GM18499 (cell line): Measurements from ENCODE around the gene TAS2R38.

Experiments
- ATAC-seq: cut with Tn5 transposase; IDR thresholded peaks from one replicate; pipeline ENCODE4 v1.9.1; 2021; ENCODE audit warnings: moderate number of reproducible peaks; ENCODE audit not compliant: insufficient read depth, unreplicated experiment

The TAS2R38 gene

GRCh38 chr7:141976524-141977245 is 3.1 kb upstream of the TAS2R38 start:
- no peak for ATAC-seq

- ATAC-seq: peak; percentile 44
Observed at GRCh38 chr7:141975806-141976523, 2.4 kb upstream of the TAS2R38 start.

- no peak for ATAC-seq
Observed at GRCh38 chr7:141974831-141975230, 1.3 kb upstream of the TAS2R38 start.

GRCh38 chr7:141960687-141961422 is 12.7 kb downstream of the TAS2R38 start:
- ATAC-seq: peak; percentile 99

- no peak for ATAC-seq
Observed at GRCh38 chr7:141956084-141956483, 17.5 kb downstream of the TAS2R38 start.

- no peak for ATAC-seq
Observed at GRCh38 chr7:141954334-141954733, 19.2 kb downstream of the TAS2R38 start.

GRCh38 chr7:141952461-141952860 is 21.1 kb downstream of the TAS2R38 start:
- no peak for ATAC-seq

GRCh38 chr7:141950806-141951205 is 22.8 kb downstream of the TAS2R38 start:
- ATAC-seq: no peak

- ATAC-seq: no peak
Observed at GRCh38 chr7:141949911-141950310, 23.7 kb downstream of the TAS2R38 start.

GRCh38 chr7:141949451-141949850 is 24.1 kb downstream of the TAS2R38 start:
- no peak for ATAC-seq

- no peak for ATAC-seq
Observed at GRCh38 chr7:141949021-141949420, 24.6 kb downstream of the TAS2R38 start.

- no peak for ATAC-seq
Observed at GRCh38 chr7:141946796-141947195, 26.8 kb downstream of the TAS2R38 start, which contains the start of gene CLEC5A. Gene CLEC5A, minus strand, starts transcription at chr7:141946974. Its CDS starts 682 bp downstream, at chr7:141946292.

GRCh38 chr7:141945356-141945755 is 28.2 kb downstream of the TAS2R38 start:
- no peak for ATAC-seq

GRCh38 chr7:141944811-141945210 is 28.8 kb downstream of the TAS2R38 start:
- no peak for ATAC-seq

- no peak for ATAC-seq
Observed at GRCh38 chr7:141943846-141944245, 29.7 kb downstream of the TAS2R38 start.

- ATAC-seq: no peak
Observed at GRCh38 chr7:141941075-141941474, 32.5 kb downstream of the TAS2R38 start.

- ATAC-seq: no peak
Observed at GRCh38 chr7:141930211-141930610, 43.4 kb downstream of the TAS2R38 start.

- ATAC-seq: no peak
Observed at GRCh38 chr7:141928845-141929195, 44.8 kb downstream of the TAS2R38 start.

- no peak for ATAC-seq
Observed at GRCh38 chr7:141928146-141928844, 45.3 kb downstream of the TAS2R38 start.
